Measurements from ENCODE around the gene PTGIS.

GRCh38 chr20:49457444-49457843 is 110.5 kb downstream of the PTGIS start:
- TF ChIP-seq CTCF (IDR thresholded peaks at IDR 0.05) = no peak
- TF ChIP-seq EZH2phosphoT487 (IDR thresholded peaks at IDR 0.05) = no peak
